Rectal smooth muscle tissue (tissue), 1 donor: Measurements from ENCODE around the gene EFNA2.
A peak's percentile ranks its signal among the peaks of the same experiment; 100 is the strongest.

ENCODE experiments used
- H3K27ac ChIP-seq: one replicate; pipeline ENCODE4 v1.7.0; 2013; ENCODE audit warnings: low read depth, low read length, inconsistent platforms
- H3K27me3 ChIP-seq: one replicate; pipeline ENCODE4 v1.7.0; 2013; ENCODE audit warnings: low read length; ENCODE audit not compliant: control insufficient read depth, insufficient read depth
- H3K36me3 ChIP-seq: one replicate; pipeline ENCODE4 v1.7.0; 2013; ENCODE audit warnings: low read length; ENCODE audit not compliant: control insufficient read depth, insufficient read depth
- H3K4me1 ChIP-seq: one replicate; pipeline ENCODE4 v1.7.0; 2013; ENCODE audit warnings: low read length; ENCODE audit not compliant: control insufficient read depth, insufficient read depth
- H3K4me3 ChIP-seq: one replicate; pipeline ENCODE4 v1.7.0; 2013; ENCODE audit warnings: low read length
- H3K9ac ChIP-seq: one replicate; pipeline ENCODE4 v1.7.0; 2013; ENCODE audit warnings: low read length

EFNA2 gene

DNA sequence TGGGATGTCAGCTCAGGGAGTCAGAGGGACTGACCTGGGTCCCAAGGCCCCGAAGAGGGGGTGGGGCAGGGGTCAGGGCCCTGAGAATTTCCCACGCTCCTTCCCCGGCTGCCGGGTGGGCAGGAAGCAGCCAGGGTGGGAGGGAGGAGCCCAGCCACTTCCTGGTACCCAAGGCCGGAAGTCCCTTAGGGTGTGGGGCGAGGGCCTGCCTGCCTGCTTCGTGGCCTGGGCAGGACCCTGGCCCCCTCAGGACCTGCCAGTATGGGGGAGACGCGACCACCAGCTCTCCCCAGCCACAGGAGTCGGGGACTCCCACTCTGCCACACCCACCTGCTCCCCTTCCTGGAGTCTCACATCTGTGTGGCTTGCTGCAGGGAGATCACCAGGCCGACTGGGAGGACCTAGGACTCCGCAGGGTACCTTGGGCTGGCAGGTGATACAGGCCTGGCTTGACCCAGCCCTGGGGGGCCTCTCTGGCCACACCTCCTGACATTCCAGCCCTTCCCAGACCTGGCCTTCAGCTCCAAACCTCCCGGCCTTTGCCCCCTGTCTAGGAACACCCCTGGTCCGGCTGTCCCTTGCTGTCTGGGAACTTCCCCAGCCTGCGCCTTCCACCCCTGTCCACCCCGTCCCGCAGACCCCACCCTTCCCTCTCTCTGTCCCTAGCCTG, 26.3 kb upstream of the EFNA2 start:
- H3K36me3 ChIP-seq, result peaks cover 21% of the 10 kb centered on the region
- peak overlapping the region; percentile 34 for H3K9ac ChIP-seq
- H3K27ac ChIP-seq, result peak overlapping the region; percentile 76
- peak overlapping the region; percentile 31 for H3K4me3 ChIP-seq
- peaks cover 23% of the 10 kb centered on the region for H3K4me1 ChIP-seq
- H3K27me3 ChIP-seq, result no peaks in the 10 kb centered on the region

DNA sequence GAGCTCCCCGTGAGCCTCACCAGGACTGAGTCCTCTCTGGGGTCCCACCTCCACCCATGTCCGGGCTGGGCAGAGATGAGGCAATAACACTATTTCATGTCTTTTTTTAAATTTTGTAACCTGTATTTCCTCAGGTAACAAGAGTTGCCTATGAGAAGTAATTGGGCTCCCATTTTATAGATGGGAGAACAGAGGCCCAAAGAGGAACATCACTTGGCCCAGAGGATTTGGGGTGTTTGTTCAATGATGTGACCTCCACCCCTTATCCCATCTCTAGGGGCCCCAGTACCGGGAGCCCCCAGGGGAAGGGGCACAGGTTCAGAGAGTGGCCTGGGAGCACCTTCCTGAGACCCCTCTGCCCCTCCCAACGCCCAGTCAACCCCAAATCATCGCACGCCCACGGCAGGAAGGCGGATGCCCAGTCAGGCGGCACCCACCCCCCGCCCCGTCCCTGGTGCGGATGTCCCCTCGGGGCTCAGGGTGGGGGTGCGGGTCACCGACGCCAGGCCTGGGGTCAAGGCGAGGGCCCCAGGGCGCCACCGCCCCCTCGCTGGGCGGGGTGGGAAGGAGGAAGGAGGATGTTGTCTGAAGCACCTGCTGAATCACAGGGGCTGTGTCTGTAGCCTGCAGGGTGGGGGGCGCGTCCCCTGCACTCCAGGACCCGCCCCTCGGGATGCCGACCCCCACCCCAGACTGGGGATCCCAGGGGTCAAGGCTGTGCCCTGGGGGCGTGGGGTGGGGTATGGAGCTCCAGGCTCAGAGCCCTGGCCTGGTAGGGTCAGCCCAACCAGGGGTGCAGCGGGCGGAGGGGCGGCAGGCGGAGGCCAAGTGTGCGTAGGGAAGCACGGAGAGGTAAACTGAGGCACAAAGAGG, 25.6 kb upstream of the EFNA2 start:
- H3K36me3 ChIP-seq, result peaks cover 14% of the 10 kb centered on the region
- peak overlapping the region; percentile 40 for H3K4me3 ChIP-seq
- H3K27ac ChIP-seq, result peak overlapping the region; percentile 76
- H3K9ac ChIP-seq, result no peak overlapping the region
- H3K4me1 ChIP-seq, result peaks cover 15% of the 10 kb centered on the region
- no peaks in the 10 kb centered on the region for H3K27me3 ChIP-seq

DNA sequence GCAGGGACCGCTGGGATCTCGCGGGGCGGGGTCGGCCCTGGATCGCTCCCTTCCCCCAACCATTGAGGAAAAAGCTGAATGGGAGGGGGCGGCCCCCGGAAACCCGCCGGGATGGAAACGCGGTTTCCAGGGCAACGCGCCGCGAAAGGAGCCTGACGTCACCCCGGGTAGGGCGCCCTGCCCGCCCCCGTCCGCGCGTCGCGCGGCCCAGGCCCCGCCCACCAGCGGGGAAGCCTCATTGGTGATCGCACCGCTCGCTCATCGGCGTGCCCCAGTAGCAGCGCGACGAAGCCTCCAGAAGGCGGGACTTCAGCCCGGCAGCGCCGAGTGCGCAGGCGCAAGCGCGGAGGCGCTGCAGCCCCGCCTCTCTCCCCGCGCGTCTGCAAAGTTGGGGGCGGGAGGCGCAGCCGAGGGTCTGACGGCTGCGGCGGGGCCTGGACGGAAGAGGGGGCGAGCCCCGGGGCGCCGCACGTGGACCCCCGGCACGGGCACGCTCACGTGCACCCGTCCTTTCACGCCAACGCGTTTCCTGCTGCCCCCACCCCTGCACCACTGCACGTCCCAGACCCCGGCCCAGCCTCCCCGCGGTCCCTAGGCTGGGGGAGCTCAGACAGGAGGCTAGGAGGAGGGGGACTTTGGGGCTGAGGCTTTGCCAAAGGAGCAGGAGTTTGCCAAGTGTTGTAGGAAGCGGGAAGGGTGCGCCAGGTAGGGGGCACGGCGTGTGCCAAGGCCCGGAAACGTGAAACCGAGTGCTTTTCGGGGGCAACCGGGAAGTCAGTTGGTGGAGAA, 24.7 kb upstream of the EFNA2 start:
- Histone ChIP-seq H3K4me1 (peaks cover 16% of the 10 kb centered on the region), H3K27me3 (no peaks in the 10 kb centered on the region), H3K9ac (peak overlapping the region; percentile 69), H3K27ac (peak overlapping the region; percentile 76), H3K4me3 (peak overlapping the region; percentile 62), H3K36me3 (peaks cover 6% of the 10 kb centered on the region)

DNA sequence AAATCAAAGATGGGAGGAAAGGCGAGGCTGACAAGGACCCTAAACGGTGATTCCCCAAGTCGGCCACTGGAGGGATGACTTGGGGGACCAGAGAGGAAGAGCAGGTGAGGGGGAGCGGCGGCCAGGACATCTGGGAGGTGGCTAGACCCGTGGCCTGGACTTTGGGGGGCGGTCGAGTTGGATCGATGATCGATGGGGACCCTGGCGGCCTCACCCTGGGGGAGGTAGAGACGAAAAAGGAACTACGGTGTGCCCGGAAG, 24.2 kb upstream of the EFNA2 start:
- Histone ChIP-seq H3K27me3 (no peaks in the 10 kb centered on the region), H3K9ac (peak overlapping the region; percentile 69), H3K27ac (peak overlapping the region; percentile 76), H3K36me3 (peaks cover 4% of the 10 kb centered on the region), H3K4me1 (peaks cover 20% of the 10 kb centered on the region), H3K4me3 (peak overlapping the region; percentile 62)

DNA sequence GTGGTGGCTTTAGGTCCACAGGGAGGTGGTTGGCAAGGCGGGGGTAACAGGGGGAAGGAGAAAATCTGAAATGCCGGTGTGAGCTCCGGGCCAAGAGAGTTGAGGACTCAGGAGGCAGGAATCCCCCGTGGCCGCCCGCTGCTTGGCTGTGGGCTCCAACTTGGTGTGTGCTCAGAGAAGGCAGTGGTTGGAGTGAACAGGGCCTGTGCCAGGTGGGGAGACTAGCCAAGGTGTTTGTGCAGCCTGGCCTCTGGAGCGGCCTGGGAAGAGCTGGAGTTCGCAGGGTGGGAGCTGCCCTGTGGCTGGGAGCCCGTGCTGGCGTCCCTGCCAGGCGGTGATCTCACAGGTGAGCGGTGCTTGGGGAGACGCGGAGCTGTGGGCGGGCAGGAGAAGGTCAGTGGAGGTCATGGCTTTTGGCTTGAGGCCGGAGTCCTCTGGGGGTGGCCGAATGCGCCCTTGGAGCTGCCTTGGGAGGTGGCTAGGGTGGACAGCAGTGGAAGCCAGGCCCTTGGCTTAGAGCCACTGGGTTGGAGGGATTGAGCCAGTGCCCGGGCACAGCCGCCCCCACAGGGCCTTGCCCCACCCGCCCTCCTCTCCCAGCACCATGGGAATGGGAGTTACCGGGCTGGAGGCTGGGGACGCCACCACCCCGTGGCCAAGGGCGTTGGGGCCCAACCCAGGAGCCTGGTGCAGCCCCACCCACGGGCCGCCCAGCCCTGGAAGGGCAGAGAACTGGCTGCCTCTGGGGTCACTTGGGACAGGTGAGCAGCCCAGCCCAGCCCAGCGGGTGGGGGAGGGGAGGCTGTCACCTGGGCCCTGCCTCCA, 23.7 kb upstream of the EFNA2 start:
- H3K27ac ChIP-seq, result peak overlapping the region; percentile 76
- peak overlapping the region; percentile 62 for H3K4me3 ChIP-seq
- no peaks in the 10 kb centered on the region for H3K27me3 ChIP-seq
- H3K36me3 ChIP-seq, result no peaks in the 10 kb centered on the region
- peak overlapping the region; percentile 69 for H3K9ac ChIP-seq
- peaks cover 21% of the 10 kb centered on the region for H3K4me1 ChIP-seq

DNA sequence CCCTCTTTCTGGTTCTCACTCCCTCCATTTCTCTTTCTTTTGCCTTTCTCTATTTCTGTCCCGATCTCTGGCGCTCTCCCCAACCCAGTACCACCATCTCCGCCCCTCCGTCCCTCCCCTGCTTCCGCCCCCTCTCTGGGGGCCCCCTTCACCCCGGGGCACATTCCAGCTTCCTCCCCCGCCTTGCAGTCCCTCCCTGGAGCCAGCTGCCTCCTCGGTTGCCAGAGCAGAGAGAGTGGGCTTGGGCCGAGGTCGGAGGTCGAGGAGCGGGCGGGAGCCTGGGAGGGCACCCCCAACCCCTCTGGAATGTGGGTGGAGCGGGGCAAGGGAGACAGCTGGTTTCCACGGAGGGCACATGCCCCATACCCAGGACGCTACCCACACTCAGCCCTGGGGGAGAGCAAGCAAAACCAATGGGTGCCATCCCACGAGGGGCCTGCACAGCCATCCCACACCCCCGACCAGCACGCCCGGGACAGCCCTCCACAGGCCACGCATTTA, 23.0 kb upstream of the EFNA2 start:
- Histone ChIP-seq H3K27ac (peak overlapping the region; percentile 76), H3K36me3 (no peaks in the 10 kb centered on the region), H3K9ac (peak overlapping the region; percentile 32), H3K27me3 (no peaks in the 10 kb centered on the region), H3K4me3 (peak overlapping the region; percentile 62), H3K4me1 (peaks cover 26% of the 10 kb centered on the region)

DNA sequence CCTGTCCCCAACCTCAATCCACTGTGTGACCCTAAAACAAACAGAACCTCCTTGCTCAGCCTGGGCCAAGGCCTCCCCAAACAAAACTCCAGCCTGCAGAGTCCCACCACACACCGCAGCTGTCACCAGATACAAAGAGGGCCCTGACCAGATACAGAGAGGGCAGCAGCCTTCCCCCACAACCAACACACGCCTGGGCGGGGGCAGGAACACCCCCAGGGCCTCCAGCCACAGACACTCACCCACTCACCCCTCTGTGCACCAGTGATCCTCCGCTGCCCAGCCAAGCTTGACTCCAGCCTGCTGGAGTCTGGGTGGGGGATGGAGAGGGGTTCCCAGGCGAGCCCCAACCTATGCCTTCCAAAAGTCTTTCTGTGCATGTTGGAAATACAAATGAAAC, 22.5 kb upstream of the EFNA2 start:
- Histone ChIP-seq H3K4me1 (peaks cover 30% of the 10 kb centered on the region), H3K27me3 (no peaks in the 10 kb centered on the region), H3K9ac (no peak overlapping the region), H3K4me3 (no peak overlapping the region), H3K27ac (peak overlapping the region; percentile 76), H3K36me3 (no peaks in the 10 kb centered on the region)

DNA sequence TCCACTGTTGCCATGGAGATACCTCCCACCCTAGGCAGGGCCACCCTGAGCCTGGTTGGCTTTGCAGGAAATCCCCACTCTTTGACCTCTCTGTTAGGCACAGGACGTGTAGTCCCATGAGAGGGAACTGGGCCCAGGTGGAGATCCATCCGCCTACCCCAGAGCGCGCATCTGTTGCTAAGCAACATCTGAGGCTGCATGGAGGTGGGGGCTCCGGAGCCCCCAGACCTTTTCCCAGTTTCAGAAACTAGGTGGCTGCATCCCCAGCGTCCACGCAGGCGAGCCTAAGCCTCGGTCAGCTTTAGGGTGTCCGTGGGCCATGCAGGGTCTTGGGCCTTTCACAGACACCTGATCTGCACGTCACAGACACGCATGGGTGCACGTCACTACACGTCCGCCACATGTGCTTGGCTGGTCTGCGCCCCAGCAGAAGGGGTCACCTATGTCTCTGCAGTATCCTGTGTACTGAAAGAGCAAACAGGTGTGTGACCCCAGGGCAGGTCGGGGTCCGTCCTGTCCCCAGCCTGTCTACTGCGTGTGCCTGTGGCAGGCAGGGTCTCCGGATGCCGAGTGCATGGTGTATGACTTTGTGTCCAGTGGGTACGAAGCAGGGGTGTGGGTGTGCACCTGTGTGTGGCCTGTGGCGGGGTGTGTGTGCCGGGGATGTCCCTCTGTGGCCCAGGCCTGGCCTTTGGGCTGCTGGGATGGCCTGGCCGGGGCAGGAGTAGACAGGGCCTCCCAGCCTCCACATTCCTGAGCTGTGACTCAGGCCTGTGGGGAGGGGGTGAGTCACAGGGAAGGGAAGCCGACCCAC, 20.7 kb upstream of the EFNA2 start:
- no peaks in the 10 kb centered on the region for H3K36me3 ChIP-seq
- no peaks in the 10 kb centered on the region for H3K27me3 ChIP-seq
- H3K9ac ChIP-seq, result no peak overlapping the region
- peaks cover 36% of the 10 kb centered on the region for H3K4me1 ChIP-seq
- no peak overlapping the region for H3K4me3 ChIP-seq
- peak overlapping the region; percentile 87 for H3K27ac ChIP-seq

DNA sequence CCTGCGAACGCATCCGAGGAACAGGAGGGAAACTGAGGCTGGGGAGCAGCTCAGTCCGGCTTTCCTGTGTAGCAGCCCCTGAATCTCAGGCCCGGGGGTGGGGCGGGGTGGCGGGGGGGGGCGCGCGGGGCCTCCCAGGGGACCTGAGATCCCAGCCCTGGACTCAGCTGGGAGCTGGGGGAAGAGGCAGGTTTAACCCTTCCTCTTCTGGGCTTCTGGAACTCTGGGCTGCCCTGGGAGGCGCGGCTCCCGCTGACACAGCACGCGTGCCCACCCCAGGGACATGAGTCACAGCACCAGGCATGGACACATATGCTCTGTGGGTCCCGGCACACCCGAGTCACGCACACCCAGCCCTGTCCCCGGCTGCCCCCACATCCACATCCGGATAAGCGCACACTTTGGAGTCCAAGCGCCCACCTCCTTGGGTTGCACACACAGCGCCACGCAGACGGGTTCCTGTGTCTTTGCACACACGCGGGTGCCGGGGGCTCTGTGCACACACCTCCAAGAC, 20.0 kb upstream of the EFNA2 start:
- Histone ChIP-seq H3K27ac (peak overlapping the region; percentile 87), H3K4me3 (peak overlapping the region; percentile 60), H3K36me3 (peaks cover under 1% of the 10 kb centered on the region), H3K4me1 (peaks cover 40% of the 10 kb centered on the region), H3K27me3 (no peaks in the 10 kb centered on the region), H3K9ac (peak overlapping the region; percentile 16)

DNA sequence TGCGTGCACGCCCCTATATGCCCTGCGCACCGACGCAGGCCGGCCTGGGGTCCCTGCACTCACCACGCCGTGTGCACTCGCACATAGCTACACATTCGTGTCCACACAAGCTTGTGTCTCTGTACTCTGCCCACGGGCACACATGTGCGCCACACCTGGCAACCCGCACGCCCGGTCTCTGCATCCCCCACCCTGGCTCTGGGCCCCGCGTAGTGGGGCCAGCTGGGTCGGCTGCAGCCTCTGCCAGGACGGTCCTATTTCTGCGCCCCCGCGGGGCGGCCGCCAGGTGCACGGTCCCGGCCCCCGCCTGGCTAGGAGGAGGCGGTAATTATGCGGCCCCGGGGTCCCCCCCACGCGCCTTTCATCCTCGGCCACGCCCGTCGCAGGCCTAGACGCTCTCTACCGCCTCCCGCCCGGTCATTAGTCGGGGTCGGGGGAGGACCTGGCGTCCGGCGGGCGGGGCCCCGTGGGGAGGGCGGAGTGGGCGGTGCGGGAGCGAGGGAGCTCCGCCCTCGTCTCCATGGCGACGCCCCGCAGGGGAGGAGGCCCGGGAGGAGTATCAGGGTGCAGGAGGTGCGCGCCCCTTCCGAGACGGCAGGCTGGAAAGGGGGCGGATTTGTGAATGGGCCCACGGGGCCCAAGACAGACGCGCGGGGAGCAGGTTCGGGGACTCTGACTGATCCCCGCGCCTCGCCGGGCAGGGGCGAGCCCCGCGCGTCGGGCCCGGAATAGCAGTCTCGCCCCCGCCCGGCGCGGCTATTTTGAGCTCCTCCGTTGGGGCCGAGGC, 19.4 kb upstream of the EFNA2 start:
- Histone ChIP-seq H3K4me1 (peaks cover 45% of the 10 kb centered on the region), H3K27me3 (no peaks in the 10 kb centered on the region), H3K9ac (no peak overlapping the region), H3K4me3 (peak overlapping the region; percentile 60), H3K36me3 (peaks cover 7% of the 10 kb centered on the region), H3K27ac (peak overlapping the region; percentile 87)
